HEK293 (cell line): ENCODE data around the gene CARD10.

ENCODE experiments used
- CTCF ChIA-PET: fragments of 350-600 bp; formaldehyde crosslinking; extraction: SDS; loops from one replicate; lab custom pipeline; 2021; ENCODE audit warnings: antibody characterized with exemption; lab: Yijun Ruan, JAX
- POLR2A ChIA-PET: fragments of 300-600 bp; formaldehyde crosslinking; extraction: SDS; loops from one replicate; lab custom pipeline; 2020; ENCODE audit warnings: antibody characterized with exemption, inconsistent platforms; lab: Yijun Ruan, JAX
- H3K27ac ChIP-seq: fragments of 200-500 bp; sonication (Bioruptor generic); 2 replicates; pipeline ENCODE4 v1.5.1; 2014; ENCODE audit warnings: low read depth, low read length, control low read depth, inconsistent platforms; ENCODE audit errors: extremely low read depth
- H3K36me3 ChIP-seq, 2 experiments: fragments of 200-500 bp in 1 of 2; sonication (Bioruptor generic) in 1 of 2; 1 replicate in 1 of 2; 2 replicates in 1 of 2; pipeline ENCODE4 v1.5.1; 2014 to 2017; ENCODE audit warnings: inconsistent platforms in 2 of 2, low read length in 2 of 2; ENCODE audit not compliant: control insufficient read depth in 2 of 2, insufficient read depth in 1 of 2
- H3K4me1 ChIP-seq: fragments of 200-500 bp; sonication (Bioruptor generic); 2 replicates; pipeline ENCODE4 v1.5.1; 2014; ENCODE audit warnings: mild to moderate bottlenecking, low read length, inconsistent platforms; ENCODE audit not compliant: control insufficient read depth, insufficient read depth
- H3K4me3 ChIP-seq: 2 replicates; pipeline ENCODE4 v1.5.1; 2011; ENCODE audit warnings: low read depth, mild to moderate bottlenecking, control low read depth, low read length, moderate library complexity
- H3K9me3 ChIP-seq: fragments of 200-500 bp; sonication (Bioruptor generic); 2 replicates; pipeline ENCODE4 v1.5.1; 2014; ENCODE audit warnings: low read depth, low read length, inconsistent platforms; ENCODE audit not compliant: control insufficient read depth, insufficient read depth
- EGR2 ChIP-seq: fragments of 450-650 bp; formaldehyde crosslinking; IDR thresholded peaks from 2 replicates; pipeline ENCODE4 v1.5.1; 2016; ENCODE audit warnings: low read depth, missing biosample characterization, missing genetic modification characterization
- KLF7 ChIP-seq: fragments of 450-650 bp; formaldehyde crosslinking; IDR thresholded peaks from 2 replicates; pipeline ENCODE4 v1.5.1; 2016; ENCODE audit warnings: missing biosample characterization, missing genetic modification characterization, borderline replicate concordance
- SETDB1 ChIP-seq: IDR thresholded peaks from one replicate; pipeline ENCODE4 v1.6.1; 2017; ENCODE audit warnings: mild to moderate bottlenecking, low read length, moderate library complexity, mixed read lengths; ENCODE audit not compliant: insufficient read length
- SP3 ChIP-seq: fragments of 450-650 bp; formaldehyde crosslinking; IDR thresholded peaks from 2 replicates; pipeline ENCODE4 v1.5.1; 2016; ENCODE audit warnings: missing biosample characterization, missing genetic modification characterization
- ZNF112 ChIP-seq: fragments of 450-650 bp; formaldehyde crosslinking; IDR thresholded peaks from 2 replicates; pipeline ENCODE4 v1.5.0; 2017; ENCODE audit warnings: missing biosample characterization, missing genetic modification characterization
- ZNF140 ChIP-seq: fragments of 450-650 bp; formaldehyde crosslinking; IDR thresholded peaks from 2 replicates; pipeline ENCODE4 v1.5.1; 2016; ENCODE audit warnings: missing biosample characterization, missing genetic modification characterization
- ZNF175 ChIP-seq: fragments of 450-650 bp; formaldehyde crosslinking; IDR thresholded peaks from 2 replicates; pipeline ENCODE4 v1.5.1; 2016; ENCODE audit warnings: missing biosample characterization, missing genetic modification characterization
- ZNF292 ChIP-seq: fragments of 450-650 bp; formaldehyde crosslinking; IDR thresholded peaks from 2 replicates; pipeline ENCODE4 v1.5.1; 2016; ENCODE audit warnings: low read depth, missing biosample characterization, missing genetic modification characterization, borderline replicate concordance
- ZNF335 ChIP-seq: fragments of 450-650 bp; formaldehyde crosslinking; conservative IDR thresholded peaks from 2 replicates; pipeline ENCODE4 v1.5.1; 2016; ENCODE audit warnings: missing biosample characterization, missing genetic modification characterization
- ZNF350 ChIP-seq: fragments of 450-650 bp; formaldehyde crosslinking; IDR thresholded peaks from 2 replicates; pipeline ENCODE4 v1.5.0; 2017; ENCODE audit warnings: missing biosample characterization, mild to moderate bottlenecking, missing genetic modification characterization
- ZNF558 ChIP-seq: fragments of 450-650 bp; formaldehyde crosslinking; IDR thresholded peaks from 2 replicates; pipeline ENCODE4 v1.5.1; 2016; ENCODE audit warnings: missing biosample characterization, missing genetic modification characterization
- ZNF561 ChIP-seq: fragments of 450-650 bp; IDR thresholded peaks from 2 replicates; pipeline ENCODE4 v1.5.1; 2018; ENCODE audit warnings: missing biosample characterization, missing genetic modification characterization, borderline replicate concordance
- ZNF585B ChIP-seq: fragments of 450-650 bp; formaldehyde crosslinking; IDR thresholded peaks from 2 replicates; pipeline ENCODE4 v1.5.1; 2016; ENCODE audit warnings: missing biosample characterization, missing genetic modification characterization
- ZNF621 ChIP-seq: fragments of 450-650 bp; formaldehyde crosslinking; IDR thresholded peaks from 2 replicates; pipeline ENCODE4 v1.5.1; 2017; ENCODE audit warnings: missing biosample characterization, missing genetic modification characterization
- ZNF658 ChIP-seq: fragments of 450-650 bp; formaldehyde crosslinking; IDR thresholded peaks from 2 replicates; pipeline ENCODE4; 2016; ENCODE audit warnings: missing biosample characterization, missing genetic modification characterization
- ZNF677 ChIP-seq: fragments of 450-650 bp; IDR thresholded peaks from 2 replicates; pipeline ENCODE4 v1.5.0; 2018; ENCODE audit warnings: missing biosample characterization, mild to moderate bottlenecking, missing genetic modification characterization, moderate library complexity
- ZNF777 ChIP-seq: fragments of 450-650 bp; formaldehyde crosslinking; IDR thresholded peaks from 2 replicates; pipeline ENCODE4 v1.5.1; 2017; ENCODE audit warnings: missing biosample characterization, missing genetic modification characterization, borderline replicate concordance
- TF ChIP-seq, protein P1 (sequence below): fragments of 450-650 bp; IDR thresholded peaks from 2 replicates; pipeline ENCODE4 v1.5.1; 2018; ENCODE audit warnings: missing biosample characterization, missing genetic modification characterization
- TF ChIP-seq, protein P2 (sequence below): fragments of 450-650 bp; formaldehyde crosslinking; IDR thresholded peaks from 2 replicates; pipeline ENCODE4 v1.5.1; 2016; ENCODE audit warnings: missing biosample characterization, missing genetic modification characterization
- TF ChIP-seq, protein P3 (sequence below): fragments of 450-650 bp; formaldehyde crosslinking; IDR thresholded peaks from 2 replicates; pipeline ENCODE4 v1.5.1; 2016; ENCODE audit warnings: missing biosample characterization, missing genetic modification characterization, low read depth

Gene CARD10

DNA sequence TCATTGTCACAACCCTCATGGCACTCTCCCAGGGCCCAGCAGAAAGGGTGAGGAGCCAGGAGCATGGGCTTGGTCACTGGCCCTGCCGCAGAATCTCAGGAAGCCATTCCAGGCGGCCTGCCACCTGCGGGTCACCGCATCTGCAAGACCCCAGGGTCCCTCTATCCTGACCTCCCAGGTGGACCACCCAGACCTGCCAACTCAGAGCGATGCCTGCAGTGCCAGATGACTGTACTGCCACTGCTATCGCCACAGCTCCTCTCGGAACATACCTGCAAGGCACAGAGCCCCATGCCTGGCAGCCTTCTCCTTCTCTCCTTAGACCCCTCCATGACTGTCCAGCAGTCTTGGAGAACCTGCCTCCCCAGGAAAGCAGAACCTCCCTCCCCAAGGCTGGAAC lies 65.5 kb downstream of the CARD10 start:
- Histone ChIP-seq H3K4me3 (no peak overlapping the region), H3K27ac (no peak overlapping the region), H3K36me3 (no peaks in the 10 kb centered on the region), H3K9me3 (no peaks in the 10 kb centered on the region), H3K4me1 (0 out of 2 replicates have a peak, but pooled peaks cover 4% of the 10 kb centered on the region)
- TF ChIP-seq, protein P1, sequence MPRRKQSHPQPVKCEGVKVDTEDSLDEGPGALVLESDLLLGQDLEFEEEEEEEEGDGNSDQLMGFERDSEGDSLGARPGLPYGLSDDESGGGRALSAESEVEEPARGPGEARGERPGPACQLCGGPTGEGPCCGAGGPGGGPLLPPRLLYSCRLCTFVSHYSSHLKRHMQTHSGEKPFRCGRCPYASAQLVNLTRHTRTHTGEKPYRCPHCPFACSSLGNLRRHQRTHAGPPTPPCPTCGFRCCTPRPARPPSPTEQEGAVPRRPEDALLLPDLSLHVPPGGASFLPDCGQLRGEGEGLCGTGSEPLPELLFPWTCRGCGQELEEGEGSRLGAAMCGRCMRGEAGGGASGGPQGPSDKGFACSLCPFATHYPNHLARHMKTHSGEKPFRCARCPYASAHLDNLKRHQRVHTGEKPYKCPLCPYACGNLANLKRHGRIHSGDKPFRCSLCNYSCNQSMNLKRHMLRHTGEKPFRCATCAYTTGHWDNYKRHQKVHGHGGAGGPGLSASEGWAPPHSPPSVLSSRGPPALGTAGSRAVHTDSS (tag by site-specific recombination) = no peak
- TF ChIP-seq ZNF621 (tag by site-specific recombination) = no peak
- TF ChIP-seq, protein P2, sequence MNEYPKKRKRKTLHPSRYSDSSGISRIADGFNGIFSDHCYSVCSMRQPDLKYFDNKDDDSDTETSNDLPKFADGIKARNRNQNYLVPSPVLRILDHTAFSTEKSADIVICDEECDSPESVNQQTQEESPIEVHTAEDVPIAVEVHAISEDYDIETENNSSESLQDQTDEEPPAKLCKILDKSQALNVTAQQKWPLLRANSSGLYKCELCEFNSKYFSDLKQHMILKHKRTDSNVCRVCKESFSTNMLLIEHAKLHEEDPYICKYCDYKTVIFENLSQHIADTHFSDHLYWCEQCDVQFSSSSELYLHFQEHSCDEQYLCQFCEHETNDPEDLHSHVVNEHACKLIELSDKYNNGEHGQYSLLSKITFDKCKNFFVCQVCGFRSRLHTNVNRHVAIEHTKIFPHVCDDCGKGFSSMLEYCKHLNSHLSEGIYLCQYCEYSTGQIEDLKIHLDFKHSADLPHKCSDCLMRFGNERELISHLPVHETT (tag by site-specific recombination) = no peak
- no peak for TF ChIP-seq ZNF585B (tag by site-specific recombination)
- TF ChIP-seq ZNF335 = no peak
- TF ChIP-seq ZNF777 (tag by site-specific recombination) = no peak
- no peak for TF ChIP-seq ZNF292 (tag by site-specific recombination)
- TF ChIP-seq ZNF561 (tag by site-specific recombination) = no peak
- TF ChIP-seq ZNF350 (tag by site-specific recombination) = no peak
- TF ChIP-seq ZNF112 = no peak
- TF ChIP-seq EGR2 (tag by site-specific recombination) = no peak
- TF ChIP-seq, protein P3, sequence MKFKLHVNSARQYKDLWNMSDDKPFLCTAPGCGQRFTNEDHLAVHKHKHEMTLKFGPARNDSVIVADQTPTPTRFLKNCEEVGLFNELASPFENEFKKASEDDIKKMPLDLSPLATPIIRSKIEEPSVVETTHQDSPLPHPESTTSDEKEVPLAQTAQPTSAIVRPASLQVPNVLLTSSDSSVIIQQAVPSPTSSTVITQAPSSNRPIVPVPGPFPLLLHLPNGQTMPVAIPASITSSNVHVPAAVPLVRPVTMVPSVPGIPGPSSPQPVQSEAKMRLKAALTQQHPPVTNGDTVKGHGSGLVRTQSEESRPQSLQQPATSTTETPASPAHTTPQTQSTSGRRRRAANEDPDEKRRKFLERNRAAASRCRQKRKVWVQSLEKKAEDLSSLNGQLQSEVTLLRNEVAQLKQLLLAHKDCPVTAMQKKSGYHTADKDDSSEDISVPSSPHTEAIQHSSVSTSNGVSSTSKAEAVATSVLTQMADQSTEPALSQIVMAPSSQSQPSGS (tag by site-specific recombination) = no peak
- TF ChIP-seq ZNF677 (tag by site-specific recombination) = no peak
- no peak for TF ChIP-seq ZNF658 (tag by site-specific recombination)
- no peak for TF ChIP-seq SP3 (tag by site-specific recombination)
- CTCF ChIA-PET = interaction anchor here (0.5 to 6.2 kb wide), 5 partner anchors 10 to 194 kb away, joined by 3 to 273 read pairs (median 20); no protein-coding TSS in a partner anchor
- POLR2A ChIA-PET = no interaction called here

DNA sequence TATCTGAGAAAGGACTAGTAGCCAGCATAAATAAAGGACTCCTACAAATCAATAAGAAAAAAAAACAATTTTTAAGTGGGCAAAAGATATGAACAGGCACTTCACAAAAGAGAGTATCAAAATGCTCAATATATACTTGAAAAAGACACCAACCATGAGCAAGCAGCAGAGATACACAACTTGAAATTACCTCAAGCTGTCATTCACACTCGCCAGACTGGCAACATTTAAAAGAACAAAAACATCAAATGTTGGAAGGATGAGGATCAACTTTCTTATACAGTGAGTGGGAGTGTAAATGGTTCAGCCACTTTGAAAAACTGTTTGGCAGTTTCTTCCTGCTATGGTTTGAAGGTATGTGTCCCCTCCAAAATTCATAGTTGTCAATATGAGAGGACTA lies 68.0 kb downstream of the CARD10 start:
- Histone ChIP-seq H3K4me1 (0 out of 2 replicates have a peak, but pooled peaks cover 4% of the 10 kb centered on the region), H3K9me3 (no peaks in the 10 kb centered on the region), H3K36me3 (no peaks in the 10 kb centered on the region), H3K27ac (no peak overlapping the region), H3K4me3 (no peak overlapping the region)
- TF ChIP-seq KLF7 (tag by site-specific recombination) (no peak), ZNF140 (tag by site-specific recombination) (no peak), ZNF175 (tag by site-specific recombination) (no peak), SETDB1 (peak; percentile 61), ZNF558 (tag by site-specific recombination) (no peak)
- ChIA-PET POLR2A (no interaction called here), CTCF (interaction anchor here (1.5 to 2.6 kb wide), 2 partner anchors 22 to 133 kb away, joined by 4 to 10 read pairs; no protein-coding TSS in a partner anchor)
